ENCODE measurements around the gene SNAPC3. TPM values are rescaled to one million over a fixed set of nuclear protein-coding genes. Genes with fewer than 3 reads are reported as not detected.
A peak's percentile ranks its signal among the peaks of the same experiment; 100 is the strongest.

The SNAPC3 gene
- total and polyA plus RNA-seq, 2 of the 4 experiments (the other 2 are of a cell fraction) = 22.0 to 31.0 TPM

- DNase-seq = peak; percentile 56
- H3K27ac ChIP-seq (ENCODE audit: insufficient read depth, low read length) = peak overlapping the region; percentile 99
- no peak overlapping the region for H3K4me3 ChIP-seq (ENCODE audit: insufficient read depth, low read depth, low read length)
- intact Hi-C loops (cut with micrococcal nuclease) = loop anchor here (5.0 kb wide), 1 partner anchor 93 kb away; the partner anchor contains the start of gene TTC39B
- H3K9me1 ChIP-seq (ENCODE audit: insufficient read depth, low read length) = peaks cover 2% of the 10 kb centered on the region; the same call in 1 of the 2 replicates
- H2BK5ac ChIP-seq (ENCODE audit: low read depth, low read length, poor library complexity, severe bottlenecking) = peak overlapping the region; percentile 88
- H2BK15ac ChIP-seq (ENCODE audit: low read depth, low read length) = peak overlapping the region; percentile 59; the same call in 1 of the 3 replicates
- H3K23ac ChIP-seq (ENCODE audit: low read depth, low read length) = no peak overlapping the region
- H2AFZ ChIP-seq (replicated peaks; ENCODE audit: low read length, poor library complexity) = peak overlapping the region; percentile 46
- H2BK20ac ChIP-seq (ENCODE audit: low read depth, low read length) = peak overlapping the region; percentile 44; the same call in 1 of the 2 replicates
- H3K36me3 ChIP-seq (ENCODE audit: control insufficient read depth, insufficient read depth, low read length) = no peaks in the 10 kb centered on the region
- H4K91ac ChIP-seq (ENCODE audit: insufficient read depth, low read depth, low read length) = peak overlapping the region; percentile 41
- H3K4me1 ChIP-seq (ENCODE audit: control insufficient read depth, insufficient read depth, low read length) = peaks cover 12% of the 10 kb centered on the region
- H4K20me1 ChIP-seq (ENCODE audit: insufficient read depth, low read length) = no peaks in the 10 kb centered on the region
- no TSS peak for BruUV-seq (replicated peaks)
- no CpG with 5 or more reads among the region's 5 CpGs for WGBS, 2 experiments (ENCODE audit: extremely low coverage in 2 of 2, insufficient read length in 1 of 2)
- H3K18ac ChIP-seq (ENCODE audit: low read depth, low read length) = peak overlapping the region; percentile 97
- no peaks in the 10 kb centered on the region for H3K9me3 ChIP-seq (ENCODE audit: control insufficient read depth, insufficient read depth, low read length)
- H2AK9ac ChIP-seq (replicated peaks; ENCODE audit: low read depth, low read length, poor library complexity) = no peak overlapping the region
- H4K8ac ChIP-seq (ENCODE audit: low read depth in 2 of 2, low read length in 2 of 2) = peak overlapping the region in 1 of 2 experiments; percentile 57; a peak in 3 of 4 replicates
- ChIA-PET POLR2A (ENCODE audit: unreplicated experiment) (interaction anchor here (1.1 kb wide), 1 partner anchor 10 kb away, joined by 3 read pairs; no protein-coding TSS in a partner anchor), CTCF (interaction anchor here (0.6 to 0.8 kb wide), 2 partner anchors 14 to 785 kb away, joined by 3 to 4 read pairs; no protein-coding TSS in a partner anchor)
- no peak overlapping the region; the same call in 1 of the 2 replicates for H2AK5ac ChIP-seq (ENCODE audit: low read depth, low read length)
- ATAC-seq (ENCODE audit: low read depth) = peak; percentile 94
- peak overlapping the region; percentile 54 for H3K4me2 ChIP-seq (ENCODE audit: low read depth, low read length)
- no peaks in the 10 kb centered on the region for H3K79me1 ChIP-seq (ENCODE audit: low read depth in 1 of 2, low read length in 2 of 2)
- H3K27me3 ChIP-seq (ENCODE audit: control insufficient read depth, insufficient read depth, low read length) = no peaks in the 10 kb centered on the region
- H3K56ac ChIP-seq (ENCODE audit: extremely low read depth, insufficient read depth, low read length) = peak overlapping the region; percentile 21; the same call in 1 of the 2 replicates
- H3K9ac ChIP-seq (ENCODE audit: low read depth, low read length) = peak overlapping the region; percentile 69; the same call in 1 of the 2 replicates
- in situ Hi-C loops (cut with MboI; ENCODE audit: low sequenced_read_pairs) = no loop called here
- dilution Hi-C loops (cut with HindIII; ENCODE audit: low sequenced_read_pairs, unreplicated experiment) = no loop called here
- peak overlapping the region; percentile 74; the same call in 1 of the 2 replicates for H3K14ac ChIP-seq (replicated peaks; ENCODE audit: low read depth, low read length)
- H4K5ac ChIP-seq (ENCODE audit: low read depth, low read length) = peak overlapping the region; percentile 91
- TF ChIP-seq MAFK (IDR thresholded peaks at IDR 0.05; ENCODE audit: low read depth, low read length) (peak; percentile 10; the same call in 1 of the 2 replicates), CEBPB (IDR thresholded peaks at IDR 0.05; ENCODE audit: low read depth, low read length) (no peak)
- peak overlapping the region; percentile 74 for H3K4ac ChIP-seq (ENCODE audit: low read depth, low read length)
- peak overlapping the region; percentile 72 for H2BK120ac ChIP-seq (ENCODE audit: low read depth, low read length)
Observed at GRCh38 chr9:15400281-15400941, 22.3 kb upstream of the SNAPC3 start.

Data from IMR-90 (cell line).